AG04449 (cell line): ENCODE measurements around the gene GRWD1.

ENCODE experiments used
- CTCF ChIA-PET: fragments of 350-600 bp; formaldehyde crosslinking; extraction: SDS; loops from one replicate; lab custom pipeline; 2021; ENCODE audit warnings: antibody characterized with exemption; lab: Yijun Ruan, JAX
- POLR2A ChIA-PET: fragments of 400-600, 350-600 bp; formaldehyde crosslinking; extraction: SDS; loops from one replicate; lab custom pipeline; 2020; ENCODE audit warnings: antibody characterized with exemption, inconsistent platforms; lab: Yijun Ruan, JAX
- DNase-seq: peaks from one replicate; pipeline ENCODE4 v3.0.0-alpha.2; 2010; ENCODE audit warnings: low read depth, low spot score
- H3K4me3 ChIP-seq: 2 replicates; pipeline ENCODE4 v1.5.1; 2011; ENCODE audit warnings: low read depth, mild to moderate bottlenecking, control low read depth, low read length
- CTCF ChIP-seq: IDR thresholded peaks from one replicate; pipeline ENCODE4 v1.5.1; 2011; ENCODE audit warnings: mild to moderate bottlenecking, moderate library complexity, low read length, control low read depth, inconsistent platforms; ENCODE audit not compliant: insufficient read depth; ENCODE audit errors: missing control alignments

Gene GRWD1

GRCh38 chr19:48405850-48406249 is 39.9 kb upstream of the GRWD1 start:
- DNase-seq: no peak
- ChIA-PET CTCF (interaction anchor here (1.0 to 4.4 kb wide), 2 partner anchors 15 to 139 kb away, joined by 3 to 40 read pairs; partner anchors contain the start of gene KDELR1), POLR2A (no interaction called here)
- H3K4me3 ChIP-seq: no peak overlapping the region
- no peak for TF ChIP-seq CTCF

GRCh38 chr19:48413879-48414587 is 31.8 kb upstream of the GRWD1 start:
- no peak for DNase-seq
- ChIA-PET POLR2A (no interaction called here), CTCF (interaction anchor here (1.0 to 3.2 kb wide), 3 partner anchors 9 to 31 kb away, joined by 3 to 11 read pairs (median 3); partner anchors contain the start of gene KDELR1)
- no peak overlapping the region for H3K4me3 ChIP-seq
- TF ChIP-seq CTCF: no peak

GRCh38 chr19:48415395-48415794 is 30.4 kb upstream of the GRWD1 start:
- TF ChIP-seq CTCF: no peak
- ChIA-PET POLR2A (no interaction called here), CTCF (interaction anchor here (0.9 to 1.2 kb wide), 3 partner anchors 13 to 30 kb away, joined by 3 to 4 read pairs (median 3); no protein-coding TSS in a partner anchor)
- peak overlapping the region; percentile 36 for H3K4me3 ChIP-seq
- DNase-seq: no peak

- ChIA-PET CTCF (interaction anchor here (1.0 to 1.2 kb wide), 2 partner anchors 9 to 29 kb away, joined by 3 to 4 read pairs; no protein-coding TSS in a partner anchor), POLR2A (no interaction called here)
- DNase-seq: no peak
- no peak for TF ChIP-seq CTCF
- peak overlapping the region; percentile 36 for H3K4me3 ChIP-seq
Observed at GRCh38 chr19:48415806-48416221, 30.0 kb upstream of the GRWD1 start.

GRCh38 chr19:48417421-48417820 is 28.4 kb upstream of the GRWD1 start:
- no peak overlapping the region for H3K4me3 ChIP-seq
- ChIA-PET CTCF (interaction anchor here (2.3 kb wide), 1 partner anchor 26 kb away, joined by 11 read pairs; the partner anchor contains the start of gene KDELR1), POLR2A (no interaction called here)
- no peak for DNase-seq
- no peak for TF ChIP-seq CTCF

- no peak overlapping the region for H3K4me3 ChIP-seq
- ChIA-PET CTCF (interaction anchor here (2.3 kb wide), 1 partner anchor 27 kb away, joined by 11 read pairs; the partner anchor contains the start of gene KDELR1), POLR2A (no interaction called here)
- peak; percentile 24 for TF ChIP-seq CTCF
- no peak for DNase-seq
Observed at GRCh38 chr19:48418317-48419064, 27.3 kb upstream of the GRWD1 start.
